ENCODE results near the gene COX7A2L. TPM values are rescaled to one million over a fixed set of nuclear protein-coding genes. Genes with fewer than 3 reads are reported as not detected.

The COX7A2L gene
- total and polyA plus RNA-seq, 4 donors: 55.0 to 102 (median 77.0) TPM

- H3K9me3 ChIP-seq (ENCODE audit: control insufficient read depth in 4 of 4, low read length in 3 of 4): no peaks in the 10 kb centered on the region
- H3K36me3 ChIP-seq (ENCODE audit: control insufficient read depth in 4 of 4, insufficient read depth in 3 of 4, low read depth in 1 of 4, low read length in 3 of 4): peaks cover 2 to 38% (median 20%) of the 10 kb centered on the region in 4 donors
- H3K27ac ChIP-seq (ENCODE audit: low read depth in 1 of 2, low read length in 2 of 2): no peak overlapping the region
- TF ChIP-seq YY1 (IDR thresholded peaks at IDR 0.05) (no peak), EGR1 (IDR thresholded peaks at IDR 0.05; ENCODE audit: low read depth in 2 of 2) (no peak), JUND (IDR thresholded peaks at IDR 0.05) (no peak), HNF4G (IDR thresholded peaks at IDR 0.05) (no peak), FOXA2 (IDR thresholded peaks at IDR 0.05) (no peak), SP1 (IDR thresholded peaks at IDR 0.05) (no peak), RAD21 (IDR thresholded peaks at IDR 0.05) (no peak), TAF1 (conservative IDR thresholded peaks at IDR 0.05) (no peak), HNF4A (conservative IDR thresholded peaks at IDR 0.05) (no peak)
- no peak for DNase-seq (ENCODE audit: low spot score)
- no peak overlapping the region for H3K4me3 ChIP-seq (ENCODE audit: low read depth in 1 of 3, low read length in 3 of 3)
- H3K27me3 ChIP-seq (ENCODE audit: control insufficient read depth in 4 of 4, insufficient read depth in 4 of 4, low read length in 3 of 4): no peaks in the 10 kb centered on the region
- H3K4me1 ChIP-seq (ENCODE audit: control insufficient read depth in 4 of 4, insufficient read depth in 4 of 4, low read length in 3 of 4): no peaks in the 10 kb centered on the region
- H3K9ac ChIP-seq (ENCODE audit: low read depth in 1 of 2, low read length in 2 of 2): no peak overlapping the region
- 97% methylated on average over 5 of the region's 5 CpGs for WGBS
These were observed 41.8 kb downstream of the COX7A2L start for GRCh38 chr2:42319265-42319664.

GRCh38 chr2:42317945-42318344, 43.1 kb downstream of the COX7A2L start:
- Histone ChIP-seq H3K9me3 (ENCODE audit: control insufficient read depth in 4 of 4, low read length in 3 of 4) (no peaks in the 10 kb centered on the region), H3K9ac (ENCODE audit: low read depth in 1 of 2, low read length in 2 of 2) (no peak overlapping the region), H3K4me3 (ENCODE audit: low read depth in 1 of 3, low read length in 3 of 3) (no peak overlapping the region), H3K27ac (ENCODE audit: low read depth in 1 of 2, low read length in 2 of 2) (no peak overlapping the region), H3K4me1 (ENCODE audit: control insufficient read depth in 4 of 4, insufficient read depth in 4 of 4, low read length in 3 of 4) (no peaks in the 10 kb centered on the region), H3K36me3 (ENCODE audit: control insufficient read depth in 4 of 4, insufficient read depth in 3 of 4, low read depth in 1 of 4, low read length in 3 of 4) (peaks cover 2 to 38% (median 17%) of the 10 kb centered on the region in 4 donors), H3K27me3 (ENCODE audit: control insufficient read depth in 4 of 4, insufficient read depth in 4 of 4, low read length in 3 of 4) (no peaks in the 10 kb centered on the region)
- DNase-seq (ENCODE audit: low spot score): no peak
- TF ChIP-seq JUND (IDR thresholded peaks at IDR 0.05) (no peak), SP1 (IDR thresholded peaks at IDR 0.05) (no peak), HNF4A (conservative IDR thresholded peaks at IDR 0.05) (no peak), HNF4G (IDR thresholded peaks at IDR 0.05) (no peak), NR2F2 (IDR thresholded peaks at IDR 0.05) (no peak), EGR1 (IDR thresholded peaks at IDR 0.05; ENCODE audit: low read depth in 2 of 2) (no peak), MAX (IDR thresholded peaks at IDR 0.05) (no peak), RAD21 (IDR thresholded peaks at IDR 0.05) (no peak), REST (IDR thresholded peaks at IDR 0.05) (no peak), YY1 (IDR thresholded peaks at IDR 0.05) (no peak), FOXA2 (IDR thresholded peaks at IDR 0.05) (no peak), GABPA (IDR thresholded peaks at IDR 0.05 in 1 of 2, conservative IDR thresholded peaks at IDR 0.05 in 1 of 2) (no peak), RXRA (IDR thresholded peaks at IDR 0.05) (no peak)
- TF ChIP-seq, protein P1, sequence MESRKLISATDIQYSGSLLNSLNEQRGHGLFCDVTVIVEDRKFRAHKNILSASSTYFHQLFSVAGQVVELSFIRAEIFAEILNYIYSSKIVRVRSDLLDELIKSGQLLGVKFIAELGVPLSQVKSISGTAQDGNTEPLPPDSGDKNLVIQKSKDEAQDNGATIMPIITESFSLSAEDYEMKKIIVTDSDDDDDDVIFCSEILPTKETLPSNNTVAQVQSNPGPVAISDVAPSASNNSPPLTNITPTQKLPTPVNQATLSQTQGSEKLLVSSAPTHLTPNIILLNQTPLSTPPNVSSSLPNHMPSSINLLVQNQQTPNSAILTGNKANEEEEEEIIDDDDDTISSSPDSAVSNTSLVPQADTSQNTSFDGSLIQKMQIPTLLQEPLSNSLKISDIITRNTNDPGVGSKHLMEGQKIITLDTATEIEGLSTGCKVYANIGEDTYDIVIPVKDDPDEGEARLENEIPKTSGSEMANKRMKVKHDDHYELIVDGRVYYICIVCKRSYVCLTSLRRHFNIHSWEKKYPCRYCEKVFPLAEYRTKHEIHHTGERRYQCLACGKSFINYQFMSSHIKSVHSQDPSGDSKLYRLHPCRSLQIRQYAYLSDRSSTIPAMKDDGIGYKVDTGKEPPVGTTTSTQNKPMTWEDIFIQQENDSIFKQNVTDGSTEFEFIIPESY (IDR thresholded peaks at IDR 0.05): no peak
- TF ChIP-seq, protein P2, sequence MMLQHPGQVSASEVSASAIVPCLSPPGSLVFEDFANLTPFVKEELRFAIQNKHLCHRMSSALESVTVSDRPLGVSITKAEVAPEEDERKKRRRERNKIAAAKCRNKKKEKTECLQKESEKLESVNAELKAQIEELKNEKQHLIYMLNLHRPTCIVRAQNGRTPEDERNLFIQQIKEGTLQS (IDR thresholded peaks at IDR 0.05): no peak
- TF ChIP-seq, protein P3, sequence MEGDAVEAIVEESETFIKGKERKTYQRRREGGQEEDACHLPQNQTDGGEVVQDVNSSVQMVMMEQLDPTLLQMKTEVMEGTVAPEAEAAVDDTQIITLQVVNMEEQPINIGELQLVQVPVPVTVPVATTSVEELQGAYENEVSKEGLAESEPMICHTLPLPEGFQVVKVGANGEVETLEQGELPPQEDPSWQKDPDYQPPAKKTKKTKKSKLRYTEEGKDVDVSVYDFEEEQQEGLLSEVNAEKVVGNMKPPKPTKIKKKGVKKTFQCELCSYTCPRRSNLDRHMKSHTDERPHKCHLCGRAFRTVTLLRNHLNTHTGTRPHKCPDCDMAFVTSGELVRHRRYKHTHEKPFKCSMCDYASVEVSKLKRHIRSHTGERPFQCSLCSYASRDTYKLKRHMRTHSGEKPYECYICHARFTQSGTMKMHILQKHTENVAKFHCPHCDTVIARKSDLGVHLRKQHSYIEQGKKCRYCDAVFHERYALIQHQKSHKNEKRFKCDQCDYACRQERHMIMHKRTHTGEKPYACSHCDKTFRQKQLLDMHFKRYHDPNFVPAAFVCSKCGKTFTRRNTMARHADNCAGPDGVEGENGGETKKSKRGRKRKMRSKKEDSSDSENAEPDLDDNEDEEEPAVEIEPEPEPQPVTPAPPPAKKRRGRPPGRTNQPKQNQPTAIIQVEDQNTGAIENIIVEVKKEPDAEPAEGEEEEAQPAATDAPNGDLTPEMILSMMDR (IDR thresholded peaks at IDR 0.05; ENCODE audit: low read depth, low read length, missing input control): no peak
